Effector memory CD8-positive, alpha-beta T cell (primary cell): ENCODE measurements around the gene DPY19L1.
"Not testable (repeated sequence)": the region's sequence is repeated elsewhere in the genome, so short reads cannot be mapped to it uniquely, and the experiment has no call there.

Source experiments
- ATAC-seq: fragments of 150-1000 bp; cut with Tn5 transposase; replicated peaks from 2 replicates; pipeline ENCODE4 v1.10.0; 2021; ENCODE audit warnings: mild to moderate bottlenecking, moderate library complexity
- DNase-seq, 3 experiments: peaks; one replicate each; pipeline ENCODE4 v3.0.0; 2021
- H3K27ac Mint-ChIP-seq, 2 donors: one replicate each; pipeline ENCODE4 v1.8.0; 2022; ENCODE audit warnings: mild to moderate bottlenecking in 2 of 2, mixed read lengths in 2 of 2, moderate library complexity in 2 of 2
- H3K27me3 Mint-ChIP-seq, 2 donors: one replicate each; pipeline ENCODE4 v1.8.0; 2022; ENCODE audit warnings: mixed read lengths in 2 of 2
- H3K36me3 Mint-ChIP-seq: one replicate; pipeline ENCODE4 v1.8.0; 2022; ENCODE audit warnings: mild to moderate bottlenecking, moderate library complexity, mixed read lengths; ENCODE audit not compliant: insufficient read depth
- H3K4me1 Mint-ChIP-seq, 2 donors: one replicate each; pipeline ENCODE4 v1.8.0; 2022; ENCODE audit warnings: low read depth in 2 of 2, mixed read lengths in 2 of 2
- H3K4me3 Mint-ChIP-seq, 2 donors: one replicate each; pipeline ENCODE4 v1.8.0; 2022; ENCODE audit warnings: mild to moderate bottlenecking in 2 of 2, mixed read lengths in 2 of 2, moderate library complexity in 2 of 2
- H3K9me3 Mint-ChIP-seq, 2 donors: one replicate each; pipeline ENCODE4 v1.8.0; 2022; ENCODE audit warnings: mixed read lengths in 2 of 2
- total RNA-seq, 9 experiments: gene quantifications; one replicate each; lab custom pipeline; 2026; lab: John Stamatoyannopoulos, UW

DPY19L1 gene
- 21.5 to 66.7 (median 40.6) reads per million in 9 experiments for total RNA-seq

GRCh38 chr7:35037211-35037525, at the start of gene DPY19L1:
Gene DPY19L1 (minus strand): TSS chr7:35037485. CDS start chr7:35037394, 91 bp downstream.
- peaks cover 7% of the 10 kb centered on the region for H3K36me3 Mint-ChIP-seq
- no peaks in the 10 kb centered on the region for H3K9me3 Mint-ChIP-seq
- DNase-seq (no peak), ATAC-seq (no peak)
- H3K4me1 Mint-ChIP-seq, result peaks cover 29 to 40% of the 10 kb centered on the region in 2 donors
- peak within 1 kb of the TSS; percentile 99 for H3K4me3 Mint-ChIP-seq
- H3K27me3 Mint-ChIP-seq, result no peaks in the 10 kb centered on the region
- H3K27ac Mint-ChIP-seq, result peak within 1 kb of the TSS; percentile 97 to 99

DNA sequence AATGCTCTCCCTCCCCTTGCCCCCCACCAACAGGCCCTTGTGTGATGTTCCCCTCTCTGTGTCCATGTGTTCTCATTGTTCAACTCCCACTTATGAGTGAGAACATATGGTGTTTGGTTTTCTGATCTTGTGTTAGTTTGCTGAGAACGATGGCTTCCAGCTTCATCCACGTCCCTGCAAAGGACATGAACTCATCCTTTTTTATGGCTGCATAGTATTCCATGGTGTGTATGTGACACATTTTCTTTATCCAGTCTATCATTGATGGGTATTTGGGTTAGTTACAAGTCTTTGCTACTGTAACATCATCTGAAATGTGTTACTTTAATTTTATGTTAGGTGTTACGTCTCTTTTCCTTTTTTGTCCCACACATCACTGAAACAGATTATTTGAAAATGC, 42.2 kb upstream of the DPY19L1 start:
- H3K27me3 Mint-ChIP-seq, H3K36me3 Mint-ChIP-seq, H3K4me1 Mint-ChIP-seq, H3K4me3 Mint-ChIP-seq, H3K27ac Mint-ChIP-seq, ATAC-seq, H3K9me3 Mint-ChIP-seq, DNase-seq: not testable (repeated sequence)

DNA sequence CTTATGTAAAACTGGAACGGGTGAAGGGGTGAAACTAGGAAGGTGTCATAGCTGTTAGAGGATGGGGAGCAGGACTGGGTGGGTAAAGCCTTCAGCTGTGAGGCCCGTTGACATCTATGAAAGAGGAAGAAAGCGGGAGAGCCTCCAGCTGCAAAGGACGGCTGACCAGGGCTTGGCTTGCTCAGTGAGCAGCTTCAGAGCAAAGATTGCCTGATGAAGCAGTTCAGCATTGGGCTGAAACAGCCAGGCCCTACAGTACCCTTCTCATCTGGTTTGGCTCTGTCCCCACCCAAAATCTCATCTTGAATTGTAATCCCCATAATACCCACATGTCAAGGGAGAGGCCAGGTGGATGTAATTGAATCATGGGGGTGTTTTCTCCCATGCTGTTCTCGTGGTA, 36.7 kb upstream of the DPY19L1 start:
- DNase-seq, H3K27ac Mint-ChIP-seq, ATAC-seq, H3K9me3 Mint-ChIP-seq, H3K4me1 Mint-ChIP-seq, H3K4me3 Mint-ChIP-seq, H3K36me3 Mint-ChIP-seq: not testable (repeated sequence)
- H3K27me3 Mint-ChIP-seq, result peaks cover 30 to 49% of the 10 kb centered on the region in 2 donors

DNA sequence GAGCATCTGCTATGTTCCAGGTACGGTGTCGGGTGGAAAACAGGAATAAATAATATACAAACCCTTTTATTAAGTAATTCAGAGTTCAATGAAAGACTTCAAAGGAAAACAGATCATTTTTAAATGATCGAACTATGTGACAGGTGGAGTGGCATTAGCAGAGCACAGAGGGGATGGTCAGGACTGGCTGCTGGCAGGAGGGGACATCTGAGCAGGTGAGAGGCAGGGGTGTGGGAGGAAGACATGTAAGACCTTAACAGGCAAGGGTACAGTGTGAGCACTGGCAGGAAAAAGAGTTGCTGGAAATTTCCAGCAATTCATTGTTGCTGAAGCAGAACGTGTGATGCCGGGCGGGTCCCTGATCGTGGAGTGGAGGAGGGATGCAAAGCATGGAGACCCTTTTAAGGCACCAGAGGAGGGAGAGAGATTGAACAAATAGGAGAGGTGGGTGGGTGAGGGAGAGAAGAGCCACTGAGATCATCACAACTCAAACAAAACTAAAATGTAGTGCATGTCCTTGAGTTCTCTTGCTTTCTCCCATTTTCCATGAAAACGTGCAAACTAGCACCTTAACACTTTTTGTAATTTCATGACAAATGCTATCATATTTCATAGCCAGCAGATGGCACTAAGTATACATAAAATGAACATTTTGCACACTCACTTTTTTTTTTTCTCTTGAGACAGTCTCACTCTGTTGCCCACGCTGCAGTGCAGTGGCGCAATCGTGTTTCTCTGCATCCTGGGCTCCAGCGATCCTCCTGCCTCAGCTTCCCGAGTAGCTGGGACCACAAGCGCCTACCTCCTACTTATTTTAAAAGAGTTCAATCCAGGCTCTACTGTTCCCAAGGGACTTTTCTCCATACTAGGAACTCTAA, 35.9 kb upstream of the DPY19L1 start:
- not testable (repeated sequence) for H3K9me3 Mint-ChIP-seq, H3K36me3 Mint-ChIP-seq, H3K4me1 Mint-ChIP-seq, H3K4me3 Mint-ChIP-seq
- peak in 1 of 3 experiments; percentile 3 for DNase-seq
- Mint-ChIP-seq H3K27me3 (peaks cover 38 to 57% of the 10 kb centered on the region in 2 donors), H3K27ac (peak overlapping the region in 1 of 2 donors; percentile 55)
- ATAC-seq, result peak; percentile 54

DNA sequence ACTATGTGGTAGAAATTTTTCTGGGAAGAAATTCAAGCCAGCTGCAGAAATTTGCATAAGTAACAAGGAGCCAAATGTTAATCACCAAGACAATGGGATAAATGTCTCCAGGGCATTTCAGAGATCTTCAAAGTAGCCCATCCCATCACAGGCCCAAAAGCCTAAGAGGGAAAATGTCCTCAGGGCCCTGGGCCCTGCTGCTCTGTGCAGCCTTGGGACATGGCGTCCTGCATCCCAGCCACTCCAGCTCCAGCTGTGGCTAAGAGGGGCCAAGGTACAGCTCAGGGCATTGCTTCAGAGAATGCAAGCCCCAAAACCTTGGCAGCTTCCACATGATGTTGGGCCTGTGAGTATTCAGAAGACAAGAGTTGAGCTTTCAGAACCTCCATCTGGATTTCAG, 31.8 kb upstream of the DPY19L1 start:
- not testable (repeated sequence) for DNase-seq, H3K36me3 Mint-ChIP-seq, H3K27ac Mint-ChIP-seq, H3K4me1 Mint-ChIP-seq, H3K4me3 Mint-ChIP-seq, H3K9me3 Mint-ChIP-seq, ATAC-seq
- H3K27me3 Mint-ChIP-seq, result peaks cover 46 to 53% of the 10 kb centered on the region in 2 donors

- not testable (repeated sequence) for ATAC-seq, DNase-seq, H3K36me3 Mint-ChIP-seq, H3K4me1 Mint-ChIP-seq, H3K4me3 Mint-ChIP-seq, H3K27ac Mint-ChIP-seq, H3K9me3 Mint-ChIP-seq
- H3K27me3 Mint-ChIP-seq, result peaks cover 23 to 32% of the 10 kb centered on the region in 2 donors
Measured at GRCh38 chr7:35065382-35065781, 28.1 kb upstream of the DPY19L1 start.

DNA sequence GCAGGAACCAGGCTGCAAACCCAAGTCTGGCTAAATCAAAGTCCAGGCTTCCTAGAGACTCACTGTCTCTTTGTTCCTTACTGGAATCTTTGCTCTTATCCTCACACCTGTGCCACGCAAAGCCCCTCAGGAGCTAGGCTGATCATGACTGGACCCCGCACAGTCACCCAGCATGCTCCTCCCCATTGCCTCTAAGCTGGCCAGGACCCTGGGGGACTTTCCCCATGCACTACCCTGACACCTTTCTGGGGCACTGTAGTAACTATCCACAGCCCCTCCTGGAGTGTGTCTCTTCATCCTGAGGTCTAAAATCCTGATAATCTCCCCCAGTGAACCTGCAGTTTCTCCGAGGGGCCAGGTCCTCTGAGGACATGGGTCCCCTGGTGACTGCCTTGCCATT, 21.3 kb upstream of the DPY19L1 start:
- ATAC-seq, H3K4me3 Mint-ChIP-seq, H3K36me3 Mint-ChIP-seq, H3K9me3 Mint-ChIP-seq, H3K4me1 Mint-ChIP-seq, H3K27ac Mint-ChIP-seq, DNase-seq: not testable (repeated sequence)
- H3K27me3 Mint-ChIP-seq, result peaks cover 11 to 26% of the 10 kb centered on the region in 2 donors

DNA sequence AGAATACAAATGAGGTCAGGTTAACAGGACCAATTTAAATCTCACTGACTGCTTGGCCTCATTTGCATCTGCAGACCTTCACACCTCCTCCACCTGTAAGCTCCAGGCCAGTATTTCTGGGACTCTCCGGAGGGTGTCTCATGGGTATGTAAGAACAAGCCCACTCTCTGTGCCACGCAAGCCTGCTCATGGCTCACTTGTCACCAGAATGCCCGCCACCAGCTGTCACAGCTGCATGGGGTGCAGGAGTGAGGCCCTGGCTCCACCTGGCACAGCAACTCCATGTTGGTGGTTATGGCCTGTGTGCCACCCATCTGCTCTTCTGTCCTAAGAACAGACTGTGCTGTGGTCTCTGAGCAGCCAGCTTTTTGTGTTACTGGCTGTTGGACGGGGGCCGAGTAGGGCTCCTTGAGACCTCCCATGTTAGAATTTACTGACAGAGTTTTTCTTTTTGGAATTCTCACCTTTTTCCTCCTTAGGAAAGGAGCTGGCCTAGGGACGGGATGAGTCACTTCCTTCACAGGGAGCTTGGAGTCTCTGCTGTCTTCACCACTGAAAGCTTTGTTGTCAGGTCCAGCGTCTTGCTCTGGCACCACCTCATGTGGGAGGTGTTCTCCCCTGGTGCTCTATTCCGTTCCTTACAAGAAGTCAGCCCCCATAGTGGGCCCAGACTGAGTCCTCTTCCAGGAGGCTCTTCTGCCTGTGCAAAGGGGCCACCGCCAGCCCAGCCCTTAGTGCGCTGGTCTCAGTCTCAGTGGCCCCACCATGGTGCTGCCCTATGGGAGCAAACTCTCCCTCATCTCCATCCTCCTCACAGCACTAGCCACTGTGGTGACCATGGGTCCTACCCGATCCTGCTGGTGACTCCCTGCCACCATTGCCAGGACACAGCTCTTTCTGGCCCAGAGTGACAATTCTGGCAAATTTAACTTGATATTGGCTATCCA, 20.5 kb upstream of the DPY19L1 start:
- H3K4me3 Mint-ChIP-seq, H3K36me3 Mint-ChIP-seq, DNase-seq, ATAC-seq, H3K4me1 Mint-ChIP-seq, H3K9me3 Mint-ChIP-seq, H3K27ac Mint-ChIP-seq: not testable (repeated sequence)
- peaks cover 17 to 33% of the 10 kb centered on the region in 2 donors for H3K27me3 Mint-ChIP-seq

DNA sequence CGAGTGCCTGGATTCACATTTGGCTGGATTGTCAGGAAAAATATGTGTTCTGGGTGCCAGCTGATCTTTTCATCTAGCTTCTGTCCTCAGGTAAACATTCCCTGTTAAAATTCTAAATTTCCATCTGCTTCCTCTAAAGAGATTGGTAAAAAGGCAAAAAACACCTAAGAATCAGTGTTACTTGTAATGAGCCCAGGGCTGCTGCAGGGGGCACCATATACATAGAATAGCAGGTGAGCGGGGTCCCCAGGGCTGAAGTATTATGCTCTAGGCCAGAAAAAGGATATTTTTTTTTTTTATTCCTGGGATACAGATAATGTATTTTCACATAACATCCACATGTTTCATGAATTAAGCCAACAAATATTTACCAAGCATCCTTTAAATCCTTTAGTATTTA, 18.4 kb upstream of the DPY19L1 start:
- peaks cover 30 to 54% of the 10 kb centered on the region in 2 donors for H3K27me3 Mint-ChIP-seq
- ATAC-seq, result not testable (repeated sequence)

GRCh38 chr7:35053488-35054175, 16.3 kb upstream of the DPY19L1 start:
- not testable (repeated sequence) for H3K27ac Mint-ChIP-seq, ATAC-seq, H3K4me3 Mint-ChIP-seq, DNase-seq, H3K36me3 Mint-ChIP-seq, H3K9me3 Mint-ChIP-seq, H3K4me1 Mint-ChIP-seq
- H3K27me3 Mint-ChIP-seq, result peaks cover 33 to 59% of the 10 kb centered on the region in 2 donors

More for the DNA sequence above, 18.4 kb upstream of the DPY19L1 start:
- H3K4me1 Mint-ChIP-seq, H3K27ac Mint-ChIP-seq, H3K4me3 Mint-ChIP-seq, DNase-seq, H3K36me3 Mint-ChIP-seq, H3K9me3 Mint-ChIP-seq: not testable (repeated sequence)

DNA sequence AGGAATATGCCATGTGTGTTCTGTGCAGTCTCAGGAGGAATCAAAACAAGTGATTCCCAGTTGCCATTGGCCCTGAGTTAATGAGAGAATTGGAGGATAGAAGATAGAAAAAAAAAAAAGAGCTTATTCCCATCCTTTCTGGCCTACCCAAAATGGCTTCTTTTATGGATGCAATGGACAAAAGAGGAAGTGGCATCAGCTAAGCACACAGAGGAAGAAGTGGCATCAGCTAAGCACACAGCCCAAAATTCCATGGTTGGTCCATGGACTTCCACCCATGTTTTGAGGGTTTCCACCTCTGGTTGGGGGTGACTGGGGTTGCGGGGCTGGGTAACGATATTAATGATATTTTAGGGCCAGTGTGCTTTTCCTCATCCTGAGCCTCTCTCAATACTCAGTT, 11.1 kb upstream of the DPY19L1 start:
- H3K4me1 Mint-ChIP-seq, H3K9me3 Mint-ChIP-seq, H3K36me3 Mint-ChIP-seq, H3K27ac Mint-ChIP-seq, DNase-seq, H3K4me3 Mint-ChIP-seq, ATAC-seq: not testable (repeated sequence)
- peaks cover 31 to 65% of the 10 kb centered on the region in 2 donors for H3K27me3 Mint-ChIP-seq

GRCh38 chr7:35047912-35048305, 10.6 kb upstream of the DPY19L1 start:
- H3K27ac Mint-ChIP-seq, H3K36me3 Mint-ChIP-seq, H3K9me3 Mint-ChIP-seq, H3K4me3 Mint-ChIP-seq, H3K4me1 Mint-ChIP-seq, DNase-seq, ATAC-seq: not testable (repeated sequence)
- peaks cover 26 to 60% of the 10 kb centered on the region in 2 donors for H3K27me3 Mint-ChIP-seq

DNA sequence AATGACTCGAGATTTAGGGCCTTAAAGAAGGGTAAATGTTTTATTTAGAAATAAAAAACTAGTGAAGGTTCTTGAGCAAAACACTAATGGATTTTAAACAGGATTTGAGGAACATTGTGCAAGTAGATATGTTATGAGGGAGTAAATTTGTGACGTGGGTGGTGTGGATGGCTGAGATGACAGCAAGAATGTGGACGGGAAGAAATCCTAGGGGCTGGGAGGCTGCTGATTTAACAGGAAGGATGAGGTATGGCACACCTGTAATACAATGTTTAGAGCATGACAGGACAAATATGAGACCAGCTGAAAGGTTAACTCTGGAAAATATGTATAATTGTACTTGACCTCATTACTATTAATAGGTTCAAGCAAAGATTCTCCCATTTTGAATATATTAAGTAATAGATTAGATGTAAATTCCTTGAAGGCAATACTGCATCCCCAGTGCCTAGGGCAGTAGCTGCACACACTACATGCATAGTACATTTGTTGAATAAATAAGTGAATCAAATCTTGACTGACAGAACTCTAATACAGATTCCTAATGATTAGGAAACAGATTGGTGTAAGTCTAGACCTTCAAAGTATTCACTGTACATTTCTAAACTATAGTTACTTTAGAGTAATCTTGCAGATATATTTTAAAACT, 10.1 kb upstream of the DPY19L1 start:
- ATAC-seq, DNase-seq, H3K27ac Mint-ChIP-seq, H3K4me3 Mint-ChIP-seq, H3K36me3 Mint-ChIP-seq, H3K9me3 Mint-ChIP-seq, H3K4me1 Mint-ChIP-seq: not testable (repeated sequence)
- peaks cover 21 to 56% of the 10 kb centered on the region in 2 donors for H3K27me3 Mint-ChIP-seq
